ENCODE results near the gene AMFR.

The AMFR gene

DNA sequence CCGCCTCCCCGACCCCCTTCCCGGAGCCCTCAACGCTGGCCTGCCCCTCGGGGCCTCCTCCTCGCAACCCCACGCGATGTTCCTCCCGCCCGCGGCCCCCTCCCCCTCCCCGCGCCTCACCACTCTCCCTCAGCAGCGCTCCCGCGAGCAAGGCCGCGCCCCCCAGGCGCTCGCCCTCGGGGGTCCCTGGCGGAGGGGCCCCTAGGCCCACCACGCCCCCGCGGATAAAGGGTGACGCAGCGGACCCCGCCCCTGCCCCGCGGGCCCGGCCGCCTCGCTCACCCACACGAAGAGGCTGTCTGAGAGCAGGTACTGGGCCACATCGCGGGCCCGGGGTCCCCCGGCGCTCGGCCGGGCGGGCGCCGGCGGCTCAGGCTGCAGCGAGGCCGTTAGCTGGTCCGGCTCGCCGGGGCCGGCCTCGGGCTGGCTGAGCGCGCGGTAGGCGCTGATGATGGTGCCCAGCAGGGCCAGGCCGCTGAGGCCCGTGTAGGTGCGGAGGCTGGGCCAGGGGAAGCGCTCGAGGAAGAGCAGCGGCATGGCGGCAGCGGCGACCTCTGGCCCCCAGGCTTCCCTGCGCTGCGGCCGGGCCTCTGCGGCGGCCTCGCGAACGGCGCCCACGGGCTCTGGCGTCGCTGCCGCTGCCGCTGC lies 430 bp downstream of the AMFR start:
- DNase-seq (ENCODE audit: insufficient read length, low spot score) (no peak), FAIRE-seq (no peak)

- DNase-seq (ENCODE audit: insufficient read length, low spot score), result no peak
- FAIRE-seq, result no peak
Observed at GRCh38 chr16:56424404-56424764, 961 bp downstream of the AMFR start.

- DNase-seq (ENCODE audit: insufficient read length, low spot score), result no peak
- peak; percentile 88 for FAIRE-seq
Observed at GRCh38 chr16:56423584-56424403, 1.6 kb downstream of the AMFR start.

- FAIRE-seq (peak; percentile 40), DNase-seq (ENCODE audit: insufficient read length, low spot score) (no peak)
Observed at GRCh38 chr16:56422896-56423441, 2.4 kb downstream of the AMFR start.

GRCh38 chr16:56421976-56422669 lies 3.2 kb downstream of the AMFR start:
- DNase-seq (ENCODE audit: insufficient read length, low spot score), result no peak
- FAIRE-seq, result peak; percentile 83

DNA sequence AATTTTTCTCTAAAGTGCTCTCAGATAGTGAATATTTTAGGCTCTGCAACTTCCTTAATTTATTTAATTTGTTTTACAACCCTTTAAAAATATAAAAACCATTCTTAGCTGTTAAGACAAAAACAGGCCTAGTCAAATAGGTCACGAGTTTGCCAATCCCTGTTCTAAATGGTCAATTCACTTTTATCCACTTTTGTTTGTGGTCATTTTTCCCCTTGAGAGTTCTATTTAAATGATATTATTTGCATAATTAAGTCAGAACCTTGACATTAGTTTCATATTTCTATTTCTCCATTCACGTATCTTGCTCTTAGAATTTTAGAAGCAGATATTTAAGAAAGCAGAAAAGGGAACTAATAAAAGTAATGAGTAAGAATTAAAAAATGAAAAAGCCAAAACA lies 4.0 kb downstream of the AMFR start:
- FAIRE-seq (peak; percentile 23), DNase-seq (ENCODE audit: insufficient read length, low spot score) (no peak)

DNA sequence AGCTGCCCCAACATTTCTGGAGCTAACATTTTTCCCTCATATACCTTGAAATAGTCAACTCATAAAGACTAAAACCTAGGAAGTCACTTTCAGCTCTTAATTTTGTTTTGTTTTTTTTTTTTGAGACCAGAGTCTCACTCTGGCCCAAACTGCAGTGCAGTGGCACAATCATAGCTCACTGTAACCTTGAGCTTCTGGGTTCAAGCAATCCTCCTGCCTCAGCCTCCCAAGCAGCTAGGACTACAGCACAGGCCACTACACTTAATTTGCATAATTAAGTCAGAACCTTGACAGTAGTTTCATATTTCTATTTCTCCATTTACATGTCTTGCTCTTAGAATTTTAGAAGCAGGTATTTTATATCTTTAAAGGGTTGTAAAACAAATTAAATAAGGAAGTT lies 4.7 kb downstream of the AMFR start:
- DNase-seq (ENCODE audit: insufficient read length, low spot score) (no peak), FAIRE-seq (no peak)

DNA sequence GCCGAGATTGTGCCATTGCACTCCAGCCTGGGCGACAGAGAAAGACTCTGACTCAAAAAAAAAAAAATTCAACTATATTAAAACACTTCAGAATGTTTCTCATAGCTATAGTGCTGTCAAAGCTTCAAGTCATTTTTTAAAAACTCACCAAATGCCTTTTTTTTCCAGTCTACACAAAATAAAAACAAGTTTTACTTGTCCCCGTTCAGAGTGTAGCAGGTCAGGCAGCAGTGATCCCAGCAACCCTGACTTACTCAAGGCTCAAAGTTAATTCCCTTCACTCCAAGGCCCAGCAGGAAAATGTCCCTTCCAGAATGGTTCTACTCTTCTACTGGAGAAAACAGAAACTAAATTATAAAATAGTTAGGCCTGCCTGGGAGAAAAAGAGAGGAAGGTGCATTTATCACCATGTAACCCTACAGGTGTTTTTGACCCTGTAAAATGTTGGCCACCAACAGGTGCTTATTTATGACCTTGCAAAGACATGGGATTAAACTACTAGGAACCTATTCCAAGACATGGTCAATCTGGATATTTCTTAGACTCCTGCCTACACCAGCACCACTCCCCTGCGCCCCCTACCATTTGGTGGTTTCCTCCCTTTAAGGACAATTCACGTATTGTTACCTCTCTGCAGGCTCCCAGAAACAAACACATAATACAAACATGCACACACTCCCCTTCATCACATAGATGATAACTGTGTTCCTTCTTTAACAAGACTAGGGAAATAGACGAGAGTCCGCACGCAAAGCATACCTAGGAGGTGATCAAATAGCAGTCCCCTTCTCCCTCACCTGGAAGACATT lies 5.4 kb downstream of the AMFR start:
- no peak for DNase-seq (ENCODE audit: insufficient read length, low spot score)
- no peak for FAIRE-seq

- no peak for DNase-seq (ENCODE audit: insufficient read length, low spot score)
- FAIRE-seq, result no peak
Observed at GRCh38 chr16:56417138-56417537, 8.2 kb downstream of the AMFR start.

GRCh38 chr16:56415875-56416274 lies 9.5 kb downstream of the AMFR start:
- FAIRE-seq, result no peak
- no peak for DNase-seq (ENCODE audit: insufficient read length, low spot score)

GRCh38 chr16:56414366-56414765 lies 11.0 kb downstream of the AMFR start:
- FAIRE-seq (no peak), DNase-seq (ENCODE audit: insufficient read length, low spot score) (no peak)

GRCh38 chr16:56413381-56413780 lies 12.0 kb downstream of the AMFR start:
- FAIRE-seq, result no peak

DNA sequence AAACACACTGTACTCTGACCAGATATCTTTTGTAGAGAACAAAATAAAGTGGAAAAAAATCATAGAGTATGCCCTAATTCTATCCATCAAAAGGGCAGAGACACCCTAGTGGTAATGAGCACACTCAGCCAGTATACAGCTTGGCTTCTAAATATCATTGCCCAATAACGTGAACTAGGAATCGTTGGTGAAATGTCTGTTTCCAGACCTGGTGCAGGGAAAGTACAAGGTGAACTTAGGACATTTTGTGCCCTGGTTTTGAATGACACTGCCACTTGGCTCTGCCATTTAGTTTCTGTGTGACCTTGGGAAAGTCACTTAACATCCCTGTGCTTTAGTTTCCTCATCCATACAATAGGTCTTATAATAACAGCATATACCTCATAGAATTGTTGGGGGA lies 13.7 kb downstream of the AMFR start:
- FAIRE-seq, result no peak
- DNase-seq (ENCODE audit: insufficient read length, low spot score), result no peak

More at GRCh38 chr16:56413381-56413780, 12.0 kb downstream of the AMFR start:
- DNase-seq (ENCODE audit: insufficient read length, low spot score), result no peak

DNA sequence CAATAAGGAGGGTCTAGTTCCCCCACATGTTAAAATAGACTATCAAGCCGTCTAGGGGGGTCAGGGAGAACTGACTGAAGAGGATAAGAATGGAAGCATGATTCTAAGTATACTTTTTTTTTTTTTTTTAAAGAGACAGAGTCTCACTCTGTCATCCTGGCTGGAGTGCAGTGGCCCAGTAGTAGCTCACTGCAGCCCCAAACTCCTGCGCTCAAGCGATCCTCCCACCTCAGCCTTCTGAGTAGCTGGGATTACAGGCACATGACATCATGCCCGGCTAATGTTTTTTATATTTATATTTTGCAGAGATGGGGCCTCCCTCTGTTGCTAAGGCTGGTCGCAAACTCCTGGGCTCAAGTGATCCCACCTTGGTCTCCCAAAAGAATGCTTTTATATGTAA lies 14.2 kb downstream of the AMFR start:
- no peak for FAIRE-seq
- no peak for DNase-seq (ENCODE audit: insufficient read length, low spot score)

DNA sequence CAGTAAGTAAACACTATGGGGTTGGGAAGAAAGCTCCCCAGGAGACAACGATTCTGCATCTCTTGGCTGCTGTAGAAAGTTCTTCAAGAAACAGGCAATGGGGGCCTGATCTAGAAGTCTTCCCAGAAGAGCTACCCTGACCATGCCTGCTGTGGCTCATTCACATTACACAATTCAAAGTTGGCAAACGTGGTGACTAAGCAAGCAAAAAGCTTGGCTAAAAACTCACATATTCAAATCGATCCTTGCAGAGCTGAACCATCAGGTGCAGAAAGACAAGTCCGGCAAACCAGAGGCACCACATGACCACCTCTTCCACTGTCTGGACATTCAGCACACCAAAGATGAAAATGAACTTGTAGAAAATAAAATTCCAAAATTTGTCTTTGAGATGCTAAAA lies 16.1 kb downstream of the AMFR start:
- no peak for FAIRE-seq
- DNase-seq (ENCODE audit: insufficient read length, low spot score), result no peak

GRCh38 chr16:56408379-56409098 lies 16.8 kb downstream of the AMFR start:
- no peak for FAIRE-seq
- DNase-seq (ENCODE audit: insufficient read length, low spot score), result no peak

- no peak for FAIRE-seq
- no peak for DNase-seq (ENCODE audit: insufficient read length, low spot score)
Observed at GRCh38 chr16:56405977-56406672, 19.2 kb downstream of the AMFR start.

- DNase-seq (ENCODE audit: insufficient read length, low spot score) (no peak), FAIRE-seq (no peak)
Observed at GRCh38 chr16:56401482-56401881, 23.9 kb downstream of the AMFR start.

- no peak for DNase-seq (ENCODE audit: insufficient read length, low spot score)
- no peak for FAIRE-seq
Observed at GRCh38 chr16:56400458-56400857, 24.9 kb downstream of the AMFR start.

All from GM19239 (cell line).